ENCODE data around the gene ITGA1.

- TF ChIP-seq CTCF (IDR thresholded peaks at IDR 0.05): no peak
- TF ChIP-seq POLR2A (IDR thresholded peaks at IDR 0.05): no peak
Observed at GRCh38 chr5:52885614-52886013, 97.9 kb downstream of the ITGA1 start.
